GM10266 (cell line): Measurements from ENCODE around the gene SAMD14.

Experiments
- DNase-seq: peaks from one replicate; pipeline ENCODE4 v3.0.0; 2012; ENCODE audit errors: extremely low spot score
- CTCF ChIP-seq: IDR thresholded peaks from 2 replicates; pipeline ENCODE4 v1.5.1; 2012; ENCODE audit warnings: mild to moderate bottlenecking, low read depth; ENCODE audit not compliant: control insufficient read depth, insufficient read depth; ENCODE audit errors: missing control alignments

Gene SAMD14

GRCh38 chr17:50155115-50155819 is 25.3 kb upstream of the SAMD14 start:
- no peak for DNase-seq
- TF ChIP-seq CTCF, result no peak

GRCh38 chr17:50154604-50155003 is 24.6 kb upstream of the SAMD14 start:
- DNase-seq, result no peak
- no peak for TF ChIP-seq CTCF

GRCh38 chr17:50153650-50154575 is 24.0 kb upstream of the SAMD14 start:
- TF ChIP-seq CTCF, result no peak
- no peak for DNase-seq

- TF ChIP-seq CTCF, result no peak
Measured at GRCh38 chr17:50152736-50153135, 22.8 kb upstream of the SAMD14 start.

GRCh38 chr17:50151937-50152547 is 22.1 kb upstream of the SAMD14 start:
- DNase-seq, result peak; percentile 78
- TF ChIP-seq CTCF, result no peak

More at GRCh38 chr17:50152736-50153135, 22.8 kb upstream of the SAMD14 start:
- DNase-seq, result no peak

- DNase-seq, result peak; percentile 98
Measured at GRCh38 chr17:50151041-50151936, 21.3 kb upstream of the SAMD14 start.

More at GRCh38 chr17:50151041-50151936, 21.3 kb upstream of the SAMD14 start:
- peak; percentile 44 for TF ChIP-seq CTCF
